HepG2 (cell line): ENCODE data around the gene MIF. TPM values are rescaled to one million over a fixed set of nuclear protein-coding genes. Genes with fewer than 3 reads are reported as not detected.

Experiments used
- ATAC-seq: fragments of 200-7000 bp; cut with Tn5 transposase; 3 replicates; pipeline ENCODE4 v1.9.1; 2020; ENCODE audit warnings: mild to moderate bottlenecking, moderate library complexity
- BruUV-seq: library from RNA; stranded (reverse); fragments of 400-500 nt; replicated peaks from 2 replicates; lab custom pipeline; 2021; lab: Mats Ljungman, UMichigan
- CTCF ChIA-PET: fragments of 300-600 bp; formaldehyde crosslinking; extraction: SDS; loops from one replicate; lab custom pipeline; 2021; ENCODE audit warnings: low total read pairs, inconsistent platforms, low intra/inter-chr PET ratio; lab: Yijun Ruan, JAX
- POLR2A ChIA-PET: fragments of 350-600 bp; sonication (Branson Sonifier 250); formaldehyde crosslinking; loops from one replicate; lab custom pipeline; 2020; ENCODE audit warnings: antibody characterized with exemption, inconsistent platforms; lab: Yijun Ruan, JAX
- DNase-seq: peaks from one replicate; pipeline ENCODE4 v3.0.0-alpha.2; 2015; ENCODE audit warnings: low spot score
- FAIRE-seq: peaks from 3 replicates; lab custom pipeline; 2011; peaks lifted over from hg19 to GRCh38; lab: Jason Lieb, UNC
- H2AFZ ChIP-seq: one replicate; pipeline ENCODE4 v1.6.1; 2011; ENCODE audit warnings: low read length, inconsistent platforms
- H3K27ac ChIP-seq: fragments of 300-600 bp; 3 replicates; pipeline ENCODE4 v1.8.0; 2011; ENCODE audit warnings: mixed run types, mild to moderate bottlenecking, mixed read lengths, low read length, inconsistent platforms; ENCODE audit not compliant: insufficient read depth; ENCODE audit errors: extremely low read length
- H3K27me3 ChIP-seq, 2 experiments: fragments of 200-600 bp in 1 of 2; 2 replicates in 1 of 2; 3 replicates in 1 of 2; pipeline versions ENCODE4 v1.6.0 to v1.8.0; 2011; ENCODE audit warnings: low read length in 2 of 2, mild to moderate bottlenecking in 2 of 2, moderate library complexity in 2 of 2, inconsistent platforms in 1 of 2; ENCODE audit not compliant: insufficient read depth in 2 of 2, control insufficient read depth in 1 of 2
- H3K36me3 ChIP-seq, 2 experiments: fragments of 200-600 bp in 1 of 2; replicated peaks in 1 of 2; 2 replicates in 1 of 2; 3 replicates in 1 of 2; pipeline versions ENCODE4 v1.5.1 to v1.8.0; 2011; ENCODE audit warnings: low read length in 2 of 2, inconsistent platforms in 1 of 2; ENCODE audit not compliant: insufficient read depth in 2 of 2, control insufficient read depth in 1 of 2
- H3K4me1 ChIP-seq: 2 replicates; pipeline ENCODE4 v1.5.1; 2012; ENCODE audit warnings: low read length, inconsistent platforms; ENCODE audit not compliant: insufficient read depth
- H3K4me2 ChIP-seq: 2 replicates; pipeline ENCODE4 v1.6.0; 2011; ENCODE audit warnings: low read depth, low read length, inconsistent platforms
- H3K4me3 ChIP-seq, 3 experiments: fragments of 200-600 bp in 1 of 3; sonication (generic), shearing (Covaris generic) in 1 of 3; replicated peaks in 1 of 3; 2 replicates each; pipeline ENCODE4 v1.5.1; 2011 to 2016; ENCODE audit warnings: low read length in 3 of 3, inconsistent platforms in 2 of 3, low read depth in 2 of 3, mild to moderate bottlenecking in 2 of 3, control low read depth in 1 of 3, mixed read lengths in 1 of 3; ENCODE audit not compliant: insufficient read depth in 1 of 3
- H3K79me2 ChIP-seq: one replicate; pipeline ENCODE4 v1.6.1; 2011; ENCODE audit warnings: low read length, inconsistent platforms; ENCODE audit not compliant: insufficient read depth
- H3K9ac ChIP-seq: 2 replicates; pipeline ENCODE4 v1.6.0; 2011; ENCODE audit warnings: mild to moderate bottlenecking, low read depth, low read length, inconsistent platforms; ENCODE audit not compliant: insufficient read depth
- H3K9me3 ChIP-seq: 2 replicates; pipeline ENCODE4 v1.5.1; 2012; ENCODE audit warnings: mild to moderate bottlenecking, low read length
- H4K20me1 ChIP-seq: 2 replicates; pipeline ENCODE4 v1.6.0; 2011; ENCODE audit warnings: inconsistent platforms, mild to moderate bottlenecking, low read length, moderate library complexity; ENCODE audit not compliant: insufficient read depth
- KAT2B ChIP-seq: fragments of 150-350 bp; IDR thresholded peaks from 2 replicates; pipeline ENCODE4 v1.6.1; 2014; ENCODE audit warnings: low read depth, low read length, borderline replicate concordance
- TEAD2 ChIP-seq: sonication (generic); formaldehyde crosslinking; IDR thresholded peaks from 2 replicates; pipeline ENCODE4 v1.9.0; 2021; ENCODE audit warnings: missing genetic modification reagents
- ZBTB25 ChIP-seq: IDR thresholded peaks from 2 replicates; pipeline ENCODE4 v1.6.1; 2018; ENCODE audit warnings: missing genetic modification reagents
- ZNF230 ChIP-seq: sonication (generic); formaldehyde crosslinking; IDR thresholded peaks from 2 replicates; pipeline ENCODE4 v1.4.0; 2020; ENCODE audit warnings: mild to moderate bottlenecking, missing genetic modification reagents
- ZNF33B ChIP-seq: sonication (generic); formaldehyde crosslinking; IDR thresholded peaks from 2 replicates; pipeline ENCODE4 v1.5.1; 2020; ENCODE audit warnings: mild to moderate bottlenecking, missing genetic modification reagents
- ZNF557 ChIP-seq: sonication (generic); formaldehyde crosslinking; IDR thresholded peaks from 2 replicates; pipeline ENCODE4 v1.4.0; 2020; ENCODE audit warnings: missing genetic modification reagents
- ZZZ3 ChIP-seq: sonication (generic); formaldehyde crosslinking; IDR thresholded peaks from 2 replicates; pipeline ENCODE4 v1.4.0; 2020; ENCODE audit warnings: missing genetic modification reagents, mild to moderate bottlenecking, borderline replicate concordance
- WGBS: methylation state at CpG from one replicate; pipeline ENCODE4 v1.1.6; 2017; ENCODE audit warnings: low lambda C conversion rate; 5-methylcytosine and 5-hydroxymethylcytosine counted together
- in situ Hi-C: cut with HindIII; loops from 2 replicates; pipeline ENCODE4 v1.10.0; 2017; ENCODE audit warnings: low pct_unique_long_range_greater_than_20kb; ENCODE audit not compliant: extremely low pct_ligation_motif_present
- intact Hi-C: fragments of 100-400 bp; cut with micrococcal nuclease; formaldehyde crosslinking; loops from one replicate; pipeline ENCODE4 v1.10.0; 2022; ENCODE audit not compliant: unreplicated experiment
- polyA plus RNA-seq, 8 experiments: library from polyadenylated mRNA; depleted of rRNA in 3 of 8; stranded (reverse) in 7 of 8; unstranded in 1 of 8; fragments of >200 nt; fragmentation: Illumina TruSeq in 4 of 8; extraction: Trizol in 4 of 8; gene quantifications; 2 replicates each; pipeline versions ENCODE4 v1.2.1 to v1.2.3, GENCODE V29; 2011 to 2016; ENCODE audit warnings: low read depth in 4 of 8, missing spikeins in 1 of 8, mixed read lengths in 1 of 8; ENCODE audit not compliant: insufficient read depth in 1 of 8
- total RNA-seq, 5 experiments: library from RNA; depleted of rRNA; stranded (reverse); fragments of >200 nt; fragmentation: Illumina TruSeq; extraction: Trizol; gene quantifications; 2 replicates each; pipeline ENCODE4 v1.2.3, GENCODE V29; 2016; ENCODE audit warnings: low read depth in 1 of 5

Gene MIF
- total and polyA plus RNA-seq, 2 of the 13 experiments (the other 11 are each of a cell fraction or from before 2014, with no cell fraction given) = 634 to 675 TPM

GRCh38 chr22:23910496-23911190 is 16.5 kb downstream of the MIF start:
- POLR2A ChIA-PET = interaction anchor here (1.9 to 6.9 kb wide), 2 partner anchors 17 to 53 kb away, joined by 5 to 84 read pairs; partner anchors contain the start of genes MIF and SLC2A11
- CTCF ChIA-PET = no interaction called here

More at GRCh38 chr22:23910496-23911190, 16.5 kb downstream of the MIF start:
- FAIRE-seq (no peak), DNase-seq (no peak), ATAC-seq (no peak)
- TF ChIP-seq ZNF557 (CRISPR knock-in tag) (no peak), ZNF230 (CRISPR knock-in tag) (no peak), TEAD2 (no peak), ZNF33B (no peak), KAT2B (no peak), ZZZ3 (CRISPR knock-in tag) (no peak), ZBTB25 (CRISPR knock-in tag) (no peak)
- Histone ChIP-seq H2AFZ (no peak overlapping the region), H3K79me2 (no peaks in the 10 kb centered on the region), H3K9ac (no peak overlapping the region), H3K27me3 (no peaks in the 10 kb centered on the region; a peak in 1 of 5 replicates), H3K4me1 (peaks cover 45% of the 10 kb centered on the region), H3K36me3 (no peaks in the 10 kb centered on the region), H4K20me1 (no peaks in the 10 kb centered on the region), H3K9me3 (no peaks in the 10 kb centered on the region), H3K27ac (no peak overlapping the region), H3K4me3 (no peak overlapping the region), H3K4me2 (no peak overlapping the region)
- WGBS = 89% methylated on average over 3 of the region's 3 CpGs
- in situ Hi-C loops (no loop called here), intact Hi-C loops (no loop called here)
- BruUV-seq = no TSS peak
